Activated CD4-positive, alpha-beta T cell treated with anti-CD3 and anti-CD28 coated beads, Interleukin-2, amount 10 ng/mL, durations not matched to agents 24 days and 14 days (primary cell): ENCODE data around the gene ITGBL1. TPM values are rescaled to one million over a fixed set of nuclear protein-coding genes. Genes with fewer than 3 reads are reported as not detected.
A peak's percentile ranks its signal among the peaks of the same experiment; 100 is the strongest.

Experiments
- DNase-seq: peaks from one replicate; pipeline ENCODE4 v3.0.0; 2022
- H3K27ac Mint-ChIP-seq: one replicate; pipeline ENCODE4 v1.8.0; 2022; ENCODE audit warnings: mild to moderate bottlenecking, mixed read lengths
- H3K27me3 Mint-ChIP-seq: one replicate; pipeline ENCODE4 v1.8.0; 2022; ENCODE audit warnings: mixed read lengths
- H3K36me3 Mint-ChIP-seq: one replicate; pipeline ENCODE4 v1.8.0; 2022; ENCODE audit warnings: low read depth, mild to moderate bottlenecking, mixed read lengths
- H3K4me1 Mint-ChIP-seq: one replicate; pipeline ENCODE4 v1.8.0; 2021; ENCODE audit warnings: mixed read lengths
- H3K4me3 Mint-ChIP-seq: one replicate; pipeline ENCODE4 v1.8.0; 2022; ENCODE audit warnings: mild to moderate bottlenecking, moderate library complexity, mixed read lengths
- H3K9me3 Mint-ChIP-seq: one replicate; pipeline ENCODE4 v1.8.0; 2021; ENCODE audit warnings: mixed read lengths
- intact Hi-C: fragments of 100-400 bp; cut with micrococcal nuclease; formaldehyde crosslinking; loops from one replicate; pipeline ENCODE4 v1.15.1; 2023
- total RNA-seq: library from RNA; stranded (reverse); gene quantifications from 2 replicates; pipeline ENCODE4 v1.2.3, GENCODE V29; 2022

ITGBL1 gene, protein sequence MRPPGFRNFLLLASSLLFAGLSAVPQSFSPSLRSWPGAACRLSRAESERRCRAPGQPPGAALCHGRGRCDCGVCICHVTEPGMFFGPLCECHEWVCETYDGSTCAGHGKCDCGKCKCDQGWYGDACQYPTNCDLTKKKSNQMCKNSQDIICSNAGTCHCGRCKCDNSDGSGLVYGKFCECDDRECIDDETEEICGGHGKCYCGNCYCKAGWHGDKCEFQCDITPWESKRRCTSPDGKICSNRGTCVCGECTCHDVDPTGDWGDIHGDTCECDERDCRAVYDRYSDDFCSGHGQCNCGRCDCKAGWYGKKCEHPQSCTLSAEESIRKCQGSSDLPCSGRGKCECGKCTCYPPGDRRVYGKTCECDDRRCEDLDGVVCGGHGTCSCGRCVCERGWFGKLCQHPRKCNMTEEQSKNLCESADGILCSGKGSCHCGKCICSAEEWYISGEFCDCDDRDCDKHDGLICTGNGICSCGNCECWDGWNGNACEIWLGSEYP
- not detected in 2 replicates for total RNA-seq

DNA sequence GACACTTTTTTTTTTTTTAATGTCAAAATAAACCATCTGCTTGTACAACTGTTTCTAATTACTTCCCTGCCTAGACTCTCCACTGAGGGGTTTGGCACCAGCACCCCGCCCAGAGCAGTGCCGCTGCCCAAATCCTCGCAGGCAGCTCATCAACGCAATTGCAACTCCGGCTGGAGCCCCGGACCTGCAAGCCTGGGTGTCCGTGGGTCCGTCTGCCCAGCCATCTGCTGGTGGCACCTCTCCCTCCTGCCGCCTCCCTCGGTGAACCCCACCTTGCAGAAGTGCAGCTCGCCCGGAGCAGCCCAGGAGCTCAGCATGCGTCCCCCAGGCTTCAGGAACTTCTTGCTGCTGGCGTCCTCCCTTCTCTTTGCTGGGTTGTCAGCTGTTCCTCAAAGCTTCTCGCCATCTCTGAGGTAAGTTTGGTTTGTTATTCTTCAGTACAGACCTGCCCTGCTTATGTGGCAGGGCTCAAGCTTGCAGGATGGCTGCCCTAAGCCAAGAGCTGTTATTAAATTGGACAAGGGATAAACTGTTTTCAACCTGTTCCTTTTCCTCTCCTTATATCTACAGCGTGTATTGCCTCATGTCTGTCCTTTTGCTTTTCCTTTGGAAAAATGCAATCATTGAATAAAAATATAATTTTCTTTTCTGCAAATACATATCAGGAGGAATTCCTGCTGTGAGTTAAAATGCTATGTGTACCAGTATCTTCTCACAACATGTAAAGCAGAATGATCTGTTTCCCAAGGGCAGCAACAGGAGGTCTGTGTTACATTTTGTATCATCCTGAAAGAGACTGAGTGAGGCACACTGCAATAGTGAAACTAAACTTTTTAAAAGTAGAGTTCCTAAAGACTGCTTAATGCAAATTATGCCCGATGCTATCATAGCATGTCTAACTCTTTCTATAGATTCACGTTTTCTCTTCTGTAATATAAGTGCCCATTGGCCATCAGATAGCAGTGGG is at the start of gene ITGBL1:
ITGBL1 (plus strand) TSS at position 157 of the 967 bp plus-strand sequence; CDS start at position 316, 159 bp downstream.
- H3K9me3 Mint-ChIP-seq = no peaks in the 10 kb centered on the region
- no peak within 1 kb of the TSS for H3K27ac Mint-ChIP-seq
- no peak for DNase-seq
- H3K36me3 Mint-ChIP-seq = no peaks in the 10 kb centered on the region
- H3K4me3 Mint-ChIP-seq = peak within 1 kb of the TSS; percentile 35
- no peaks in the 10 kb centered on the region for H3K4me1 Mint-ChIP-seq
- peaks cover 13% of the 10 kb centered on the region for H3K27me3 Mint-ChIP-seq
- intact Hi-C loops = no loop called here

DNA sequence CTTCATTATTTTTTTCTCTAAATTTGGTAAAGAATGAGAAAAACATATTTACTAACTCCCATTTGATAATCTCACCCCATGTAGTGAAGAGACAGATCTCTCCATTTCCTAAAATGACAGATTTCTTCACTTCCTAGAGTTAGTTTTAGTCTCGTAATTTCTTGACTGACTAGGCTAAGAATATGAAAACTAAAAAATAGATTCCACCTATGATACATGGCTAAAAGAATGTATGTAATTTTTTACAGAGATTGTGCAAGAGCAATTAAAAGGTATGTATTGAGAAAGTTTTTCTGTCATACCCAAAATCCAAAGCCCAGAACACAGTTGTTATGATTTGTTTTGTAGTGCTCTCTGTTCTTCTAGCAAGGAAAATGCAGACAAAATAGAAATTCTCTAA is 45.7 kb upstream of the ITGBL1 start:
- peaks cover 2% of the 10 kb centered on the region for H3K27me3 Mint-ChIP-seq
- DNase-seq = no peak
- H3K36me3 Mint-ChIP-seq = no peaks in the 10 kb centered on the region
- H3K9me3 Mint-ChIP-seq = no peaks in the 10 kb centered on the region
- intact Hi-C loops = no loop called here
- no peak overlapping the region for H3K27ac Mint-ChIP-seq
- no peak overlapping the region for H3K4me3 Mint-ChIP-seq
- H3K4me1 Mint-ChIP-seq = no peaks in the 10 kb centered on the region

DNA sequence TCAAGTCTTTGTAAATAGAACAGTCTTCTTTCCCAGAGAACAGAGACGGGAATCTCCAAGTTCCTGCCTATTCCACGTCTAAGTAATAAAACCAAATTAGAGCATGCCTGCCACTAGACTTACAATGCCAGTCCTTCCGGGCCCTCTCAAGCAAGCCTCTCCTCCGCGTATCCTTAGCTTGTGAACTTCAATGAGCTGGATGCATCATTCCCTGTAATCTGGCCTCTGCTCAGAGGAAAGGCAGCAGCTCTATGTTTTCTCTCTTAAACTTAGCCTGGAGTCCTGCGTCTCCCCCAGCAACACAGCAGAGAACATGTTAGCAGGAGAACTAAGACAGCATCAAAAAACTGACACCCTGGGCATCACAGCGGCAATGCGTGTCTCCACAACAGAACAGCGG is 44.3 kb upstream of the ITGBL1 start:
- Mint-ChIP-seq H3K4me1 (no peaks in the 10 kb centered on the region), H3K27ac (no peak overlapping the region), H3K9me3 (no peaks in the 10 kb centered on the region), H3K27me3 (peaks cover 2% of the 10 kb centered on the region), H3K36me3 (no peaks in the 10 kb centered on the region), H3K4me3 (no peak overlapping the region)
- DNase-seq = no peak
- intact Hi-C loops = no loop called here

DNA sequence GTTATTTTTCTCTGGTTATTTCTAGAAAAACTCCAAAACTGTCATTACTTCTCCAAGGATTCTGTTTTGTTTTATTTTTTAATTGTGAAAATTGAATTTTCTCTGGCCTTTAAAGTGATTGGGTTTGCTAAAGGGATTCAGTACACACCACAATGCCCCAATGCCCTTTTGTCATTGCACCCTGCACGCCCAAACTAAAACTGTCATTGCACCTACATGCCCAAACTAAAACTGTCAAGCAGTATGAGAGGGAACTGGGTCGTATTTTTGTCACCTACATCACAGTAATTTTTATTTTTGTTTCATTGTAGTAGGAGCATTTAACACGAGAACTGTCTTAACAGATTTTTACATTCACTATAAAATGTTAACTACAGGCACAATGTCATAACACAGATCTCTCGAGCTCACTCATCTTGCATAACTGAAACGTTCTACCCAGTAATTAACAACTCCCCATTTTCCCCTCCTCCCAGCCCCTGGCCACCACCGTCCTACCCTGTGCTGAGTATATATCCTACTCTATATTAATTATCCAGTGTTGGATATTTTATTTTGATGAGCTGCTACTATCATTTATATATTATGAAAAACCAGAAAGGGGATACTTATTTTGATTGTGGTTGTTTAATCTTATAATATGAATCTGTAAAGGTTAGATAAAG is 43.4 kb upstream of the ITGBL1 start:
- DNase-seq = no peak
- intact Hi-C loops = no loop called here
- no peak overlapping the region for H3K4me3 Mint-ChIP-seq
- H3K4me1 Mint-ChIP-seq = no peaks in the 10 kb centered on the region
- H3K27ac Mint-ChIP-seq = no peak overlapping the region
- peaks cover 5% of the 10 kb centered on the region for H3K27me3 Mint-ChIP-seq
- no peaks in the 10 kb centered on the region for H3K9me3 Mint-ChIP-seq
- no peaks in the 10 kb centered on the region for H3K36me3 Mint-ChIP-seq

DNA sequence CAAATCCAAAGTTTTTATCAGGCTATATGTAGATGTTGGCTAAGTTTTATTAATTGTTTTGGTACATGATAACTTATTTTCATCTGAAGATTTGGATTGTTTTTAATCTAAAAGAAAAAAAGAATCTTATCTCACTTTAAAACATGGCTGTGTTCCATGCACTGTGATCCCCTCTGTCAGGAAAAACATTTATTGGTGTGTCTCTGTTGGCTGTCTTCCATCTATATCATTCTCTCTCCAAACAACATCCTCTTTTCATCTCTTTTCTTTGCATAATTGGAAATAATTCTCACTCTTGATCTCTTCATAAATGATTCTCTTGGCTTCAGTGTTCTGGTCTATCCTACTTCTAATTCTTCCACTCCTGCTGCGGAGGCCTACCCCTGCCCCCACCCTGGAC is 40.4 kb upstream of the ITGBL1 start:
- H3K9me3 Mint-ChIP-seq = no peaks in the 10 kb centered on the region
- no peak for DNase-seq
- H3K27ac Mint-ChIP-seq = no peak overlapping the region
- H3K4me3 Mint-ChIP-seq = no peak overlapping the region
- peaks cover 24% of the 10 kb centered on the region for H3K27me3 Mint-ChIP-seq
- intact Hi-C loops = no loop called here
- no peaks in the 10 kb centered on the region for H3K36me3 Mint-ChIP-seq
- no peaks in the 10 kb centered on the region for H3K4me1 Mint-ChIP-seq

DNA sequence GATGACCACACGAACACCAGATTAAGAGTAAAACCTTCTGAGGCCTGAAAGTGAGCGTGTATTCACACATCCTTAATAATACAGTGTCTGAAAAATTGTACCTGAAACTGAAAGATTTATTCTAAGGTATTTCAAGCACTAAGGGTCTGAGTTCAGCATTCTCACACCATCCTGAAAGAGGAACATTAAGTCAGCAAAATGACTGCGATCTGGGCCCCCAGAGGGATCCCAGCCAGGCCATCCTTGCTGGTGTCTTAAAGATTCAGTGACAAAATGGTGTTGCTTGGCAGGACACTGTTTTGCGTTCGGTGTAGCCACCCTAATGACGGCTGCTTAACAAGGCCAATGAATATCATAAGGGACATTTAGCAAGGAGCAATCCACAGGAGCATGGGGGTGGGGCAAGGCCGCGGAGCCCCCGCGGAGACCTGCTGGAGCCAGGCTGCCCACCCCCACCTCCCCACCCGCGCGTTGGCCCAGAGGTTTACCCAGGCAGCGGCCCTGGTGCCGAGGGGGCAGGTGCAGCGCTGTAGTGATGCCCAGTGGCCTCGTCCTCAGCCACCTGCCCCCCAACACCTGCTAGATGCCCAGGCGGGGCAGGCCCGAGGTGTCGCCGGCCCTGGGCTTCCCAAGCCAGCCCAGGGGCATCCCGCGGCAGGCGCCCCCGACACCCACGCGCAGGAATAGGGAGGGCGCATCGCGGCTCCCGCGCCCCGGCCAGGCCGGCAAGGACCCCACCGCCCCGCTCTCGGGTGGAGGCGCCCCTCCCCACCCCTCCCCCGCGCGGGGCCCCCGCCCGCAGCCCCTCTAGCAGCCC is 36.9 kb upstream of the ITGBL1 start:
- Mint-ChIP-seq H3K36me3 (no peaks in the 10 kb centered on the region), H3K27me3 (peaks cover 34% of the 10 kb centered on the region), H3K27ac (no peak overlapping the region), H3K4me3 (no peak overlapping the region), H3K9me3 (no peaks in the 10 kb centered on the region), H3K4me1 (no peaks in the 10 kb centered on the region)
- no peak for DNase-seq
- intact Hi-C loops = no loop called here

DNA sequence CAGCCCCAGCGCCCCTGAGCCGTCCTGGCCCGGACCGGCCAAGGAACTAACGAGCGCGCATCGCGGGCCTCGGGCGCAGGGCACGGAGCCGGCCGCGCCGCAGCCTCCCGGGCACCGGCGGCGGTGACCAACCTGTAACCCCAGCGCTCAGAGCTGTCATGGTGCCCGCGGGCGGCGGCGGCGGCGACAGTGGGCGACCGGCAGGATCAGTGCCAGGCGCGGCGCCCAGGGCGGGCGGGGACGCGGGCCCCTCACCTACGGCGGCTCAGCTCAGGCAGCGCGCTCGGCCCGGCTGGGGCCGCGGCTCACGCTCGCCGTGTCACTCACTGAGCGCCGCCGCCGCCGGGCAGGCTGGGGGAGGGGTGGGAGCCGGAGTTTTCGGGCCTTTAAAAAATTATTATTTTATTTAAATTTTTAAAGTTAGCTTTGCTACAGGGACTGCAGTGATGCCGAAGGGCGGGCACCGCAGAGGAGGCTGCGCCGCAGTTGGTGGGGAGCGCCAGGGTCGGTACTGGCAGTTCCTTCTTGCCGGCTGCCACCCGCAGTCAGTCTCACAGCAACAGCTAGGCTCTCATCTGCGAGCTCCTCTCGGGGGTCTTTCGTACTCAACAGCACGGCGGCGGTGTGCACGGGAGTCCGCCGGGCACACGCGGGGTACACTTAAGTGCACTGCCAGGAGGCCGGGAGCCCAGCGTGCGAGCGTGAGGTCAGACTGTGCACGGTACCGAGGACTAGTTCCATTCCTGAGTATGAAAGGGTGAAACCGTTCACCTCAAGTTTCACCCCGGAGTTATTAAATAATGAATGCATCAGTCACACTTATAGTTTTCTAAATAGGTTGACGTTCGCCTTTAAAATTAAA is 36.1 kb upstream of the ITGBL1 start, which contains the start of gene NALCN:
NALCN (minus strand) TSS at position 328 of the 862 bp plus-strand sequence. CDS start 17,382 bp downstream, outside the sequence.
- H3K9me3 Mint-ChIP-seq = no peaks in the 10 kb centered on the region
- H3K36me3 Mint-ChIP-seq = no peaks in the 10 kb centered on the region
- peaks cover 34% of the 10 kb centered on the region for H3K27me3 Mint-ChIP-seq
- H3K27ac Mint-ChIP-seq = no peak within 1 kb of the TSS
- no peaks in the 10 kb centered on the region for H3K4me1 Mint-ChIP-seq
- H3K4me3 Mint-ChIP-seq = no peak within 1 kb of the TSS
- no peak for DNase-seq
- intact Hi-C loops = no loop called here

DNA sequence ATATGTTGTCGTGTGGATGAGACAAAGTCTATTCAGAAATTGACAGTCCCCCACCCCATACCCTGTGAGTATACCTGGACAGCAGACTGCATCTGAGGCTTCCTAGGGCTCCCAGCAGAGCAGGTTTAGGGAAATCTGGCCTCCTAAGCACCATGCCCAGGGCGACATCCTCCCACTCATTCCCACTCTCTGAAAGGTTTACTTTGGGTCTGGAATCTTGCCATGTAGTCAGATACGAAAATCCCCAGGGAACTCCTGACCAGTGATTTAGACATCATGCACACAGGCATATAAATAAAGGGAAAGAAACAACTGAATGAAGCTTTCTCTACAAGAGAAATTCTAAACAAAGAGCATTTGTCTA is 35.5 kb upstream of the ITGBL1 start:
- Mint-ChIP-seq H3K4me1 (no peaks in the 10 kb centered on the region), H3K27me3 (peaks cover 34% of the 10 kb centered on the region), H3K9me3 (no peaks in the 10 kb centered on the region), H3K27ac (no peak overlapping the region), H3K4me3 (no peak overlapping the region), H3K36me3 (no peaks in the 10 kb centered on the region)
- intact Hi-C loops = no loop called here
- no peak for DNase-seq

DNA sequence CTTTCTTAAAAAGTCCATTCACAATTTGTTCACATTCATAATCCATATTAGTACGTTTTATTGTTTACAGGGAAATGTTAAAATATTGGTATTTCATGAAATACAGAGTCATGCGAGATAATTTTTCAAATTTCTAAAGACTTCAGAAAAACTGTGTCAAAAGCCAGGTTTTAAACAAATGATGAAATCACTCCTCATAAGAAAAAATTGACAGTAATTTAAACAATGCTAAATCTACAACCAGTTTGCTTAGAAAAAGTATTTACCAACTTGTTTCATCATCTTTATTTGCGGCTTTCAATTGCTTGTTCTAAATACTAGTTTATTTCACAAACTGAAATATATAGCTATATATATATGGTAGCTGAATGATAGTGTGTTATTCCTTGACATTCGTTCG is 35.0 kb upstream of the ITGBL1 start:
- Mint-ChIP-seq H3K4me1 (no peaks in the 10 kb centered on the region), H3K9me3 (no peaks in the 10 kb centered on the region), H3K27me3 (peaks cover 34% of the 10 kb centered on the region), H3K27ac (no peak overlapping the region), H3K4me3 (no peak overlapping the region), H3K36me3 (no peaks in the 10 kb centered on the region)
- intact Hi-C loops = no loop called here
- DNase-seq = no peak

DNA sequence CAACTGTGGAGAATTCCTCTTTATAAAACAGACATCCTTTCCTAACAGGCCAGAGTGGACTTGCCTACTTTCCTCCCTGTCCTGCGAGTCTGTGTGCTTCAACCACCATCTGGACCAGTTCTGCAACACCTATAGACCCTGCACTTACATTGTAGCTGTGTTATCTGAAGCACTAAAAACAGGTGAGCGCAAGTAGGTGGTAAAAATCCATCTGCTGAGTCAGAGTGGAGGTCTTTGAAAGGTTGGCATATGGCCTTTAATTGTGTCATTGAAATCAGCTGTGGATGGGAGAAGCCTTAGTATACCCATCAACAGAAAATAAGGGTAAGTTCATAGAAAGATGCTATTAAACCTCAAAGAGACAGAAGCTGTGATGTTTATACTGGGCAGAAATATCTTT is 28.6 kb upstream of the ITGBL1 start:
- H3K36me3 Mint-ChIP-seq = no peaks in the 10 kb centered on the region
- H3K4me3 Mint-ChIP-seq = no peak overlapping the region
- no peaks in the 10 kb centered on the region for H3K4me1 Mint-ChIP-seq
- DNase-seq = peak; percentile 34
- no peak overlapping the region for H3K27ac Mint-ChIP-seq
- H3K27me3 Mint-ChIP-seq = peaks cover 2% of the 10 kb centered on the region
- no peaks in the 10 kb centered on the region for H3K9me3 Mint-ChIP-seq
- intact Hi-C loops = no loop called here

DNA sequence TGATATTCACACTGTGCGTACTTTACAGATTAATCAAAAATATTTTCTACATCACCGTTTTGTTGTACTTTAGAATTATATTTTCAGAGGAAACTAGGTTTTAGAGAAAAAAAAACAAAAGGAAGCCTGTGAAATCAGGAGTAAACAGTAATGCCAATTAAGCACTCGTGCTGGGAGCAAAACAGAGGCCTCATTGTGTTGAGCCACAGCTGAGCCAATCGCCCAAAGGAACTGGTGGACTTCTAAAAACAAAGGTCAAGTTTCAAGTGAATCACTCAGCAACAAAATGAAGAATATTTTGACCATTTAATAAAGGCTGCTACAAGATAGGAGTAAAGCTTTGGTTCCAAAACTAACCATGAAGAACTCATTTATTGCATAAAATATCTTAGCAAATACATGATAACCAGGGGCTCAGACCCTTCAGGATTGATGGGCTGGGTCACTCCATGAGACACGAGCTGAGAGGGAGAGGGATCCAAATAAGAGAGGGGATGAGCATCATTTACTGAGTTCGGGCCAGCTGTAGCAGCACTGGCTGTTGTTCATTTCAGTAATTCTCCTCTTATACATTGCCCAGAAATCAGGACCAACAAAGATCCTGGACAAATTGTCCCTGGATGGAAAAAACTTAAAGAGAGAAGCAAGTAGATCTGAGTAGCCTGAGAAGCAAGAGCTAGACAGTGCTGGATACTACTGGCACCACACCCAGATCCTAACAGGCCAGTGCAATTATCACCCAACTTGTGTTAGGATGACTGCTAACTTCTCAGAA is 27.9 kb upstream of the ITGBL1 start:
- DNase-seq = no peak
- H3K27ac Mint-ChIP-seq = no peak overlapping the region
- intact Hi-C loops = no loop called here
- H3K9me3 Mint-ChIP-seq = no peaks in the 10 kb centered on the region
- no peak overlapping the region for H3K4me3 Mint-ChIP-seq
- H3K4me1 Mint-ChIP-seq = no peaks in the 10 kb centered on the region
- H3K36me3 Mint-ChIP-seq = no peaks in the 10 kb centered on the region
- no peaks in the 10 kb centered on the region for H3K27me3 Mint-ChIP-seq

DNA sequence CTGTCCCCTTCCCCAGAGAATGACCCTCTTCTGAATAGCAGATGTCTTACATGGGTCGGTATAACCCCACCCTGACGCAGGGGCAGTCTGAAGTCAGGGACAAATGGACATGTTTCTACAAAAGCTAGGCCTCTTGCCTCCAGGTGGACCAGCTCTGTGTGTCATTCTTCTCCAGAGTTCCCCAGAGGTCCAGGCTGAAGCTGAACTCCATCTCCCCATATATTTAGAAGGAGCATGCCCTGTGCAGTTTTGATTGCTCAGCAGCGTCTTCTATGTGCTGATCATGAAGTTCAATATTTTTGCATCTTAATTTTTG is 27.4 kb upstream of the ITGBL1 start:
- Mint-ChIP-seq H3K4me3 (no peak overlapping the region), H3K36me3 (no peaks in the 10 kb centered on the region), H3K4me1 (no peaks in the 10 kb centered on the region), H3K27ac (no peak overlapping the region), H3K9me3 (no peaks in the 10 kb centered on the region), H3K27me3 (no peaks in the 10 kb centered on the region)
- intact Hi-C loops = no loop called here
- peak; percentile 25 for DNase-seq
